Caco-2 (cell line): ENCODE results near the gene TBXAS1. TPM values are rescaled to one million over a fixed set of nuclear protein-coding genes. Genes with fewer than 3 reads are reported as not detected.

Experiments
- BruUV-seq: library from RNA; stranded (reverse); fragments of 400-500 nt; replicated peaks from 2 replicates; lab custom pipeline; 2021; lab: Mats Ljungman, UMichigan
- CTCF ChIA-PET: fragments of 300-600 bp; sonication (Branson Sonifier 250); formaldehyde crosslinking; loops from one replicate; lab custom pipeline; 2022; ENCODE audit warnings: antibody characterized with exemption; lab: Charles Lee
- POLR2A ChIA-PET: fragments of 300-600 bp; sonication (Branson Sonifier 250); formaldehyde crosslinking; loops from one replicate; lab custom pipeline; 2022; ENCODE audit warnings: antibody characterized with exemption; lab: Charles Lee
- DNase-seq, 2 experiments: peaks; one replicate each; pipeline versions ENCODE4 v3.0.0 to v3.0.0-alpha.2; 2020 to 2022
- H3K27me3 ChIP-seq: replicated peaks from 2 replicates; pipeline ENCODE4 v1.6.0; 2011; ENCODE audit warnings: low read length; ENCODE audit not compliant: control insufficient read depth, insufficient read depth
- H3K36me3 ChIP-seq: 2 replicates; pipeline ENCODE4 v1.5.1; 2011; ENCODE audit warnings: low read length; ENCODE audit not compliant: control insufficient read depth, insufficient read depth
- H3K4me1 ChIP-seq: fragments of 250-450 bp; sonication (Bioruptor Pico); 2 replicates; pipeline ENCODE4 v1.5.1; 2020; ENCODE audit warnings: mild to moderate bottlenecking
- H3K4me3 ChIP-seq: 2 replicates; pipeline ENCODE4 v1.5.1; 2011; ENCODE audit warnings: low read depth, mild to moderate bottlenecking, control low read depth, low read length
- H3K9me3 ChIP-seq: fragments of 250-450 bp; sonication (Bioruptor Pico); 2 replicates; pipeline ENCODE4 v1.5.1; 2020; ENCODE audit warnings: mild to moderate bottlenecking, moderate library complexity
- H3K27ac Mint-ChIP-seq: one replicate; pipeline ENCODE4 v1.8.0; 2022; ENCODE audit warnings: mixed read lengths; ENCODE audit not compliant: unreplicated experiment
- H3K27me3 Mint-ChIP-seq: one replicate; pipeline ENCODE4 v1.8.0; 2022; ENCODE audit warnings: mixed read lengths; ENCODE audit not compliant: insufficient read depth, unreplicated experiment
- H3K36me3 Mint-ChIP-seq: one replicate; pipeline ENCODE4 v1.8.0; 2022; ENCODE audit warnings: mild to moderate bottlenecking, mixed read lengths; ENCODE audit not compliant: insufficient read depth, unreplicated experiment
- H3K4me1 Mint-ChIP-seq: one replicate; pipeline ENCODE4 v1.8.0; 2022; ENCODE audit warnings: low read depth, mixed read lengths; ENCODE audit not compliant: unreplicated experiment
- H3K4me3 Mint-ChIP-seq: one replicate; pipeline ENCODE4 v1.8.0; 2022; ENCODE audit warnings: mild to moderate bottlenecking, moderate library complexity, mixed read lengths; ENCODE audit not compliant: unreplicated experiment
- H3K9me3 Mint-ChIP-seq: one replicate; pipeline ENCODE4 v1.8.0; 2022; ENCODE audit warnings: mixed read lengths; ENCODE audit not compliant: unreplicated experiment
- intact Hi-C: fragments of 100-400 bp; cut with micrococcal nuclease; formaldehyde crosslinking; loops from one replicate; pipeline ENCODE4 v1.10.0; 2022; ENCODE audit not compliant: unreplicated experiment
- total RNA-seq: library from RNA; stranded (reverse); gene quantifications from 2 replicates; pipeline ENCODE4 v1.2.3, GENCODE V29; 2022
- TF ChIP-seq, protein P1 (sequence below), 2 experiments: fragments of 200-600 bp in 1 of 2; IDR thresholded peaks; 1 replicate in 1 of 2; 2 replicates in 1 of 2; pipeline versions ENCODE4 v1.5.1 to v1.8.0; 2011 to 2022; ENCODE audit warnings: antibody characterized with exemption in 1 of 2, control low read depth in 1 of 2, inconsistent platforms in 1 of 2, low read depth in 1 of 2, low read length in 1 of 2, mild to moderate bottlenecking in 1 of 2, moderate library complexity in 1 of 2; ENCODE audit not compliant: insufficient read depth in 1 of 2, severe bottlenecking in 1 of 2, unreplicated experiment in 1 of 2

Gene TBXAS1
- total RNA-seq, 1 experiment from 2014 or later: 1.6 TPM

DNA sequence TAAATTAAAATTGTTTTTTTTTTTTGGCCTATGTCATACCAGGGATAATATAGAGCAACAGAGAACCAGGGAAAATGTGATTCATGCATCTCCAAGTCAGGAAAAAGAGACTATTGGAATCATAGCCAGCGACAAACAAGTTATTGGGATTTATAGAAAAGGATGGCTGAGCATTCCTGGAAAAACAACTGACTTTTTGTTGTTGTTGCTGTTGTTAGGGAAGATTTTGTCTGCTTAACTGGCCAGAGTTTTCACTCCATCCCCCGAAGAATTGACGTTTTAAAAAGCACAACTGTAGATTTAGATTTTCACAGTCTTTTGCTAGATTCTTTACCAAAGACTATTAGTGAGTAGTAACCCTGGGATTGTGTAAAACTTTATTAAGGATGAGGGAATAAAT lies 112.4 kb downstream of the TBXAS1 start:
- no peaks in the 10 kb centered on the region for H3K4me1 ChIP-seq
- no peaks in the 10 kb centered on the region for H3K36me3 ChIP-seq
- Mint-ChIP-seq H3K36me3 (no peaks in the 10 kb centered on the region), H3K27ac (no peak overlapping the region), H3K4me1 (no peaks in the 10 kb centered on the region), H3K27me3 (peaks cover 14% of the 10 kb centered on the region), H3K9me3 (no peaks in the 10 kb centered on the region), H3K4me3 (no peak overlapping the region)
- no peaks in the 10 kb centered on the region; the same call in 1 of the 2 replicates for H3K27me3 ChIP-seq
- TF ChIP-seq, protein P1, sequence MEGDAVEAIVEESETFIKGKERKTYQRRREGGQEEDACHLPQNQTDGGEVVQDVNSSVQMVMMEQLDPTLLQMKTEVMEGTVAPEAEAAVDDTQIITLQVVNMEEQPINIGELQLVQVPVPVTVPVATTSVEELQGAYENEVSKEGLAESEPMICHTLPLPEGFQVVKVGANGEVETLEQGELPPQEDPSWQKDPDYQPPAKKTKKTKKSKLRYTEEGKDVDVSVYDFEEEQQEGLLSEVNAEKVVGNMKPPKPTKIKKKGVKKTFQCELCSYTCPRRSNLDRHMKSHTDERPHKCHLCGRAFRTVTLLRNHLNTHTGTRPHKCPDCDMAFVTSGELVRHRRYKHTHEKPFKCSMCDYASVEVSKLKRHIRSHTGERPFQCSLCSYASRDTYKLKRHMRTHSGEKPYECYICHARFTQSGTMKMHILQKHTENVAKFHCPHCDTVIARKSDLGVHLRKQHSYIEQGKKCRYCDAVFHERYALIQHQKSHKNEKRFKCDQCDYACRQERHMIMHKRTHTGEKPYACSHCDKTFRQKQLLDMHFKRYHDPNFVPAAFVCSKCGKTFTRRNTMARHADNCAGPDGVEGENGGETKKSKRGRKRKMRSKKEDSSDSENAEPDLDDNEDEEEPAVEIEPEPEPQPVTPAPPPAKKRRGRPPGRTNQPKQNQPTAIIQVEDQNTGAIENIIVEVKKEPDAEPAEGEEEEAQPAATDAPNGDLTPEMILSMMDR (IDR thresholded peaks at IDR 0.05; ENCODE audit: insufficient read depth in 1 of 2, low read depth in 1 of 2, low read length in 1 of 2, severe bottlenecking in 1 of 2, unreplicated experiment in 1 of 2): no peak
- DNase-seq: no peak
- ChIA-PET CTCF (no interaction called here), POLR2A (no interaction called here)
- intact Hi-C loops: no loop called here
- no TSS peak for BruUV-seq
- H3K9me3 ChIP-seq: no peaks in the 10 kb centered on the region
- no peak overlapping the region for H3K4me3 ChIP-seq

DNA sequence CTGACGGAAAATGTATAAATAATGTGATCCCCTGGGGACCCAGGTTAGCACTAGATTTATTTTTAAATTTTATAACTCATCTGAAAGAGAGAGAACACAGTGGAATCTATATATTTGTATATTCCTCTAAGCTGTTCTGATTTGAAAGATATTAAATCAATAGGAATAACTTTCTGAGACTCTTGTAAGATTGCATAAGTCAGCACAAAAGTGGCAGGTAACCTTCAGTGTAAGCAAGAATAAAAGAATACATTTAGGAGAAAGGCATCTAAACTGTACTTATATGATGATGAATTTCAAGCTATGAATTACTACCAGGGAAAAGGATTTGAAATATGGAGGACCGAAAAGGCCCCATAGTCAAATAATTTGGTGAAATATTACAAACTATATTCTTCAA lies 112.8 kb downstream of the TBXAS1 start:
- Mint-ChIP-seq H3K27ac (no peak overlapping the region), H3K27me3 (peaks cover 14% of the 10 kb centered on the region), H3K4me3 (no peak overlapping the region), H3K9me3 (no peaks in the 10 kb centered on the region), H3K4me1 (no peaks in the 10 kb centered on the region), H3K36me3 (no peaks in the 10 kb centered on the region)
- no peak for DNase-seq
- no peaks in the 10 kb centered on the region for H3K4me1 ChIP-seq
- BruUV-seq: no TSS peak
- no peak overlapping the region for H3K4me3 ChIP-seq
- ChIA-PET POLR2A (no interaction called here), CTCF (no interaction called here)
- H3K9me3 ChIP-seq: no peaks in the 10 kb centered on the region
- H3K27me3 ChIP-seq: no peaks in the 10 kb centered on the region; the same call in 1 of the 2 replicates
- intact Hi-C loops: no loop called here
- TF ChIP-seq, protein P1 (IDR thresholded peaks at IDR 0.05; ENCODE audit: insufficient read depth in 1 of 2, low read depth in 1 of 2, low read length in 1 of 2, severe bottlenecking in 1 of 2, unreplicated experiment in 1 of 2): no peak
- H3K36me3 ChIP-seq: no peaks in the 10 kb centered on the region

DNA sequence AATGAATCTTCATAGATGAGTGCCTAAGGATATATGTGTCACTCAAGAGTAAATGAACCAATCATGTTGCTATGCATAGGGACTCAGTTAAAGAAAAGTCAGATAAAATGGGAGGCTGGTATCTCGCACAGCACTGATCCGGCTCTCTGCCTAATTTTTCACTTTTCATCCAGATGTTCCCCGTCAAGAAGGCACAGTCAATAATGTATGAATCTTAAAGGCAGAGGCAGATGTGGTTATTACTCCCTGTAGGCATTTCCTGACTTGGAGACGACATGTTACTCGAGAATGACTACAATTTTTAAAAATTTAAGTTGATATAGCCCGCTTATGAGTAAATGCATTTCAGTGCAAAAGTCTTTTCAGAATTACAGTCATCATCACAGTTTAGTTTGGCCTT lies 113.6 kb downstream of the TBXAS1 start:
- no peaks in the 10 kb centered on the region for H3K36me3 Mint-ChIP-seq
- intact Hi-C loops: no loop called here
- H3K27ac Mint-ChIP-seq: no peak overlapping the region
- H3K9me3 ChIP-seq: no peaks in the 10 kb centered on the region
- peaks cover 14% of the 10 kb centered on the region for H3K27me3 Mint-ChIP-seq
- H3K27me3 ChIP-seq: no peaks in the 10 kb centered on the region; the same call in 1 of the 2 replicates
- ChIA-PET CTCF (no interaction called here), POLR2A (no interaction called here)
- no peak overlapping the region for H3K4me3 ChIP-seq
- no peak overlapping the region for H3K4me3 Mint-ChIP-seq
- H3K36me3 ChIP-seq: no peaks in the 10 kb centered on the region
- no peaks in the 10 kb centered on the region for H3K4me1 Mint-ChIP-seq
- H3K9me3 Mint-ChIP-seq: no peaks in the 10 kb centered on the region
- BruUV-seq: no TSS peak
- TF ChIP-seq, protein P1 (IDR thresholded peaks at IDR 0.05; ENCODE audit: insufficient read depth in 1 of 2, low read depth in 1 of 2, low read length in 1 of 2, severe bottlenecking in 1 of 2, unreplicated experiment in 1 of 2): no peak
- no peak for DNase-seq
- no peaks in the 10 kb centered on the region for H3K4me1 ChIP-seq
